Heart left ventricle (tissue), 16 donors: ENCODE measurements around the gene MYOM1. TPM values are rescaled to one million over a fixed set of nuclear protein-coding genes. Genes with fewer than 3 reads are reported as not detected.
A peak's percentile ranks its signal among the peaks of the same experiment; 100 is the strongest.

ENCODE experiments used
- ATAC-seq, 4 donors: fragments of 200-7000 bp; cut with Tn5 transposase; one replicate each; pipeline ENCODE4 v1.9.1; 2020 to 2022; ENCODE audit warnings: moderate library complexity in 4 of 4, mild to moderate bottlenecking in 3 of 4, moderate number of reproducible peaks in 1 of 4
- DNase-seq, 5 donors: peaks; one replicate each; pipeline ENCODE4 v3.0.0-alpha.2; 2020
- H3K27ac ChIP-seq, 12 donors: fragments of 200-600 bp; sonication (generic) in 4 of 12; one replicate each; pipeline versions ENCODE4 v1.5.0 to v1.8.0; 2016 to 2022; ENCODE audit warnings: mild to moderate bottlenecking in 2 of 12
- H3K27me3 ChIP-seq, 9 donors: fragments of 200-600 bp; sonication (generic) in 2 of 9; one replicate each; pipeline versions ENCODE4 v1.5.1 to v1.8.0; 2016 to 2022; ENCODE audit warnings: mild to moderate bottlenecking in 3 of 9
- H3K36me3 ChIP-seq, 9 donors: fragments of 200-600 bp; sonication (generic) in 2 of 9; one replicate each; pipeline versions ENCODE4 v1.5.0 to v1.8.0; 2018 to 2022; ENCODE audit warnings: mild to moderate bottlenecking in 2 of 9
- H3K4me1 ChIP-seq, 12 donors: fragments of 200-600 bp; sonication (generic) in 4 of 12; one replicate each; pipeline versions ENCODE4 v1.5.0 to v1.8.0; 2016 to 2022; ENCODE audit warnings: mild to moderate bottlenecking in 3 of 12
- H3K4me3 ChIP-seq, 12 donors: fragments of 200-600 bp; sonication (generic) in 4 of 12; one replicate each; pipeline versions ENCODE4 v1.5.0 to v1.8.0; 2017 to 2022; ENCODE audit warnings: mild to moderate bottlenecking in 9 of 12, moderate library complexity in 4 of 12
- H3K9me3 ChIP-seq, 12 donors: fragments of 200-600 bp; sonication (generic) in 4 of 12; one replicate each; pipeline versions ENCODE4 v1.5.0 to v1.8.0; 2016 to 2022; ENCODE audit warnings: mild to moderate bottlenecking in 1 of 12
- CTCF ChIP-seq, 12 donors: fragments of 200-600 bp; sonication (generic) in 4 of 12; IDR thresholded peaks; one replicate each; pipeline versions ENCODE4 v1.5.0 to v1.8.0; 2018 to 2022; ENCODE audit warnings: antibody characterized with exemption in 12 of 12, mild to moderate bottlenecking in 5 of 12
- POLR2A ChIP-seq, 2 donors: fragments of 450-650 bp; IDR thresholded peaks; one replicate each; pipeline ENCODE4 v1.6.1; 2017; ENCODE audit warnings: antibody characterized with exemption in 2 of 2, mild to moderate bottlenecking in 2 of 2, moderate library complexity in 2 of 2
- WGBS, 4 donors: extraction: QIAGEN DNeasy Blood & Tissue Kit in 2 of 4; methylation state at CpG; one replicate each; pipeline versions ENCODE4 v1.1.5 to v1.1.7; 2013 to 2018; 5-methylcytosine and 5-hydroxymethylcytosine counted together
- intact Hi-C, 10 donors: fragments of 100-400 bp; cut with DNase I; formaldehyde crosslinking; loops; one replicate each; pipeline versions ENCODE4 v1.11.1 to v1.14.2; 2022
- polyA plus RNA-seq, 2 donors: library from polyadenylated mRNA; stranded (reverse); fragments of 200-250 nt; gene quantifications; one replicate each; pipeline ENCODE4 v1.2.3, GENCODE V29; 2013
- total RNA-seq, 9 donors: library from RNA; depleted of rRNA in 2 of 9; stranded (reverse); fragments of >200 nt in 2 of 9; fragmentation: NEBNext Ultra II Directional in 3 of 9; extraction: Animal tissue kit (Norgen Biotek cat#: 25700) in 3 of 9; gene quantifications; one replicate each; pipeline versions ENCODE4 v1.1.0 to v1.2.4, GENCODE V29; 2016 to 2023
- donor health status: ischemic (EF 13 %, LVEDD 7.1; RV severe dilation, severe dysfunction).
- donor health status: healthy with polysubstance abuse.
- donor health status: DM: no; HTN: yes; CAD: no.
- donor health status: DM: no; HTN: no; CAD: no.
- donor health status: ischemic (EF 25% LVEDD 6.9; RV normal size, moderate dysfunction).
- donor health status: ischemic (EF 25% LVEDD 5.7; RV mildly dilated, moderate dysfunction).
- donor health status: healthy.
- donor health status: DM: yes; HTN: yes; CAD: no.
- donor health status: ischemic (EF 35%, LVEDD 5.7; RV mildly dilated, moderate dysfunction).
- donor health status: nonischemic (EF 11% LVEDD 7.7; RV severe dilation, severe dysfunction).
- donor health status: DM: yes; HTN: yes; CAD: no.
- donor health status: PGD.
- donor health status: ischemic (EF 29% LVEDD 5.4; RV normal size, mild dysfunction).
- donor health status: nonischemic (EF 23%, LVEDD 6.1; RV moderate dilation, normal function).

Gene MYOM1
- total and polyA plus RNA-seq, 11 donors = 112 to 1,344 (median 801) TPM

GRCh38 chr18:3252843-3253242 is 33.1 kb upstream of the MYOM1 start:
- ATAC-seq (no peak), DNase-seq (no peak)
- H3K27me3 ChIP-seq = no peaks in the 10 kb centered on the region
- intact Hi-C loops = no loop called here
- H3K4me3 ChIP-seq = peak overlapping the region in 11 of 12 donors; percentile 8 to 94 (median 72)
- peaks cover 3 to 70% (median 59%) of the 10 kb centered on the region in 9 donors for H3K36me3 ChIP-seq
- no peak for TF ChIP-seq CTCF (IDR thresholded peaks at IDR 0.05)
- no peak for TF ChIP-seq POLR2A (IDR thresholded peaks at IDR 0.05)
- peak overlapping the region; percentile 98 to 100 (median 100) for H3K27ac ChIP-seq
- 57 to 67% (median 61%) methylated on average over 1 of the region's 1 CpG for WGBS, 4 donors
- H3K4me1 ChIP-seq = peaks cover 0 to 89% (median 39%) of the 10 kb centered on the region in 12 donors
- no peaks in the 10 kb centered on the region for H3K9me3 ChIP-seq

DNA sequence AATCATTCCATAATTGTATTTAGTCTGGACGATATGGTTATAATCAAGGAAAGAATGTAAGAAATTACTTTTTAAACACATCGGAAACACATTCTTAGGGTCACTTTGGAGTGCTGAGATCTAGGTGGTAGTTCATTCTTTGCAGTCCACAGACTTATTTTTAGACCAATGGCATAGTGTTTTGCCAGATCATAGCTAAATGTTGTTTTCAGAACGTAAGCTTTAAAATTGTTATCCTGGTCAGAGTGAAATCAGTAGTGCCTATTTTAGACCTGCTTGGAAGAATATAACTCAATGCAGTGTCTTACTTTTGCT is 32.2 kb upstream of the MYOM1 start:
- no peaks in the 10 kb centered on the region for H3K9me3 ChIP-seq
- peak overlapping the region in 10 of 12 donors; percentile 37 to 94 (median 72) for H3K4me3 ChIP-seq
- no peaks in the 10 kb centered on the region for H3K27me3 ChIP-seq
- ATAC-seq (peak in 3 of 4 donors; percentile 2 to 18 (median 13)), DNase-seq (no peak)
- TF ChIP-seq CTCF (IDR thresholded peaks at IDR 0.05) (no peak), POLR2A (IDR thresholded peaks at IDR 0.05) (no peak)
- intact Hi-C loops = no loop called here
- peaks cover 0 to 80% (median 32%) of the 10 kb centered on the region in 12 donors for H3K4me1 ChIP-seq
- 26 to 36% (median 28%) methylated on average over 3 of the region's 3 CpGs for WGBS, 4 donors
- H3K36me3 ChIP-seq = peaks cover 3 to 61% (median 49%) of the 10 kb centered on the region in 9 donors
- H3K27ac ChIP-seq = peak overlapping the region; percentile 98 to 100 (median 100)

- ATAC-seq (peak in 3 of 4 donors; percentile 18 to 22 (median 22)), DNase-seq (no peak)
- peaks cover 3 to 56% (median 44%) of the 10 kb centered on the region in 9 donors for H3K36me3 ChIP-seq
- peaks cover 0 to 75% (median 31%) of the 10 kb centered on the region in 12 donors for H3K4me1 ChIP-seq
- H3K27ac ChIP-seq = peak overlapping the region; percentile 98 to 100 (median 100)
- TF ChIP-seq CTCF (IDR thresholded peaks at IDR 0.05) = peak in 1 of 12 donors; percentile 6
- peak in 1 of 2 donors; percentile 18 for TF ChIP-seq POLR2A (IDR thresholded peaks at IDR 0.05)
- H3K9me3 ChIP-seq = no peaks in the 10 kb centered on the region
- H3K4me3 ChIP-seq = peak overlapping the region in 10 of 12 donors; percentile 18 to 94 (median 79)
- WGBS, 4 donors = 18 to 23% (median 20%) methylated on average over 8 of the region's 8 CpGs
- intact Hi-C loops = no loop called here
- H3K27me3 ChIP-seq = no peaks in the 10 kb centered on the region
These were observed 31.6 kb upstream of the MYOM1 start for GRCh38 chr18:3251249-3251962.

DNA sequence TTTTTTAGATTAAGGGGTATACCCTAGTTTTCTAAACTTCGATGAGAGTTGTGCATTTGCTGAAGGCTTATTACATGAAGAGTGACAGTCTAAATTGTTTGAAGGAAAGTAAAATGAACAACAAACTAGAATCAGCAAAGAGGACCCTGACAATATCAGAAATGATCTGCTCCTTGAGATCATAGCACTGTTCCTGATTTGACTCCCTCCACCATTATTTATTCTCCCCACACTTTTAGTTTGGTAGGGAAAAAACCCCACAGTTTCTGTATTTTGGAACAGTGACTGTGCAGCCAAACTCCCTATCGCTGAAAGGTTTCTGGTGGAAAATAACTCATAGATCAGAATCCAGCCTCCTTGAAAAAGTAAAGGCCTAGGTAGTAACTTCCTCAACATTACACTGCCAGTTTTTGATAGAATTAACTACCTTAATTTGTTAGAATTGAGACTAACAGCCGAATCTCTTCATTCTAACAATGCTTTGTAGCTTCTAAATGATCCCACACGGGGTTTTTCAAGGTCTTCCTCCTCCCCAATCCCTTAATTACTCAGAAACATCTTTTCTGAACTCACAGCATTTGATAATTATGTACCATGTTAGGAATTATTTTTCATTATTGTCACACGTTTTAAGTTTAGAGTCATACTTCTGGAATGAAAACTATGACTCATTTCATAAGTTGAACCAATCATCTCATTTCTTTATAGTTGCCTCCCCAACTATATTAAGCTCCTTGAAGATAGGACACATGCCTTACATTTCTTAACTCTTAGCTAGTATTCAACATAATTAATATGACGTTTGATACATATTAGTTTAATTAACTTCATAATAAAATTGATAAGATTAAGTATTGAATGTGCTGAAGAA is 30.7 kb upstream of the MYOM1 start:
- ATAC-seq (no peak), DNase-seq (no peak)
- Histone ChIP-seq H3K9me3 (no peaks in the 10 kb centered on the region), H3K4me3 (peak overlapping the region in 10 of 12 donors; percentile 72 to 98 (median 90)), H3K4me1 (peaks cover 0 to 70% (median 35%) of the 10 kb centered on the region in 12 donors), H3K27me3 (no peaks in the 10 kb centered on the region), H3K36me3 (peaks cover 3 to 47% (median 35%) of the 10 kb centered on the region in 9 donors), H3K27ac (peak overlapping the region; percentile 98 to 100 (median 100))
- TF ChIP-seq CTCF (IDR thresholded peaks at IDR 0.05) (no peak), POLR2A (IDR thresholded peaks at IDR 0.05) (no peak)
- 14 to 15% (median 15%) methylated on average over 6 of the region's 6 CpGs for WGBS, 4 donors
- intact Hi-C loops = no loop called here
